ENCODE measurements around the gene GOSR2. TPM values are rescaled to one million over a fixed set of nuclear protein-coding genes. Genes with fewer than 3 reads are reported as not detected.

The GOSR2 gene
- total RNA-seq, 1 experiment from 2014 or later: 52.9 TPM

DNA sequence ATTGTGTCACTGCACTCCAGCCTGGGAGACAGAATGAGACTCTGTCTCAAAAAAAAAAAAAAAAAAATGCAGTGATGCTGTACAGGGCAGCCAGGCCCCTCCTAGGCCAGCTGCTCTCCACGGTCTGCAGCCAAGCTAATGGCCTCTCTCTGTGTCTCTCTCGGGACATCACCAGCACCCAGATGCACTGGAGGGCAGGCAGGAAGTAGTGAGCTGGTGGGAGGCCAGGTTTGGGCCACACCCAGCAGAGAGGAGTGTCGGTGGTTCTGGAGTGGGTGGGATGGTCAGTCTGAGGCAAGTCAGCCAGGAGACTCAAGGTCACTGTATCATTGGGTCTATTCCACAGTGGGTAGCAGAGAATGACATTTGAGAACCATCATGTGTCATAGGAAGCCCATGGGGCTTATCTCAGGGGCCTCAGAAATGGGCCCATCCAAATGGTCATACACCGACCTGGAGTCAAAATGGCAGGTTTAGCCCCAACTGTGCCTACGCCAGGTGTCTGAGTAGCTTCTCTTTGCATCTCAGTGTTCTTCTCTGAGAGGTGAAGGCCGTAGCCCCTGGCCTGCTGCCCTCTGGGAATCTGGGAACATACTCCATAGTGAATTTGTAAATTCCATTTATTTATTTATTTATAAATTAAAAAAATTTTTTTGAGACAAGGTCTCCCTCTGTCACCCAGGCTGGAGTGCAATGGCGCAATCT lies 48.9 kb upstream of the GOSR2 start (continued):
- TF ChIP-seq SP1 (IDR thresholded peaks at IDR 0.05; ENCODE audit: low read depth): no peak
- TF ChIP-seq SIN3A (IDR thresholded peaks at IDR 0.05; ENCODE audit: low read depth): no peak

- no peaks in the 10 kb centered on the region for H3K79me2 ChIP-seq (ENCODE audit: insufficient read depth, low read length)
- CTCF ChIA-PET: no interaction called here
Measured at GRCh38 chr17:46874906-46875305, 48.1 kb upstream of the GOSR2 start.

More at GRCh38 chr17:46874906-46875305, 48.1 kb upstream of the GOSR2 start:
- ChIA-PET POLR2A (no interaction called here), RAD21 (ENCODE audit: low non-redundant PET in 1 of 2, low total read pairs in 2 of 2, uncharacterized antibody in 2 of 2, unreplicated experiment in 2 of 2) (no interaction called here)
- no peak for ATAC-seq
- Histone ChIP-seq H3K9me2 (ENCODE audit: insufficient read depth) (no peaks in the 10 kb centered on the region), H2AFZ (ENCODE audit: low read depth, low read length, poor library complexity, severe bottlenecking) (no peak overlapping the region), H3K4me1 (ENCODE audit: control insufficient read depth in 1 of 2, insufficient read depth in 2 of 2, low read length in 2 of 2) (peaks cover 3 to 10% of the 10 kb centered on the region in 2 experiments; a peak in 3 of 4 replicates), H3K27me3 (ENCODE audit: insufficient read depth, low read length) (no peaks in the 10 kb centered on the region), H3K27ac (ENCODE audit: low read depth, low read length) (no peak overlapping the region), H3K9ac (ENCODE audit: low read length) (no peak overlapping the region), H3K9me3 (ENCODE audit: control insufficient read depth in 1 of 2, insufficient read depth in 1 of 2, low read depth in 1 of 2, low read length in 2 of 2) (no peaks in the 10 kb centered on the region), H3K36me3 (ENCODE audit: control insufficient read depth in 1 of 2, insufficient read depth in 2 of 2, low read length in 2 of 2) (no peaks in the 10 kb centered on the region), H3K4me2 (ENCODE audit: low read length) (no peak overlapping the region), H4K20me1 (ENCODE audit: insufficient read depth) (no peaks in the 10 kb centered on the region), H3K4me3 (replicated peaks in 1 of 2; ENCODE audit: low read depth in 1 of 2, low read length in 2 of 2) (no peak overlapping the region)
- intact Hi-C loops (cut with micrococcal nuclease): no loop called here
- no peak for DNase-seq (ENCODE audit: low read depth, low spot score)
- BruUV-seq (replicated peaks): no TSS peak
- TF ChIP-seq ELF1 (IDR thresholded peaks at IDR 0.05; ENCODE audit: borderline replicate concordance, low read depth): no peak
- no peak for TF ChIP-seq EZH2 (IDR thresholded peaks at IDR 0.05)
- no peak for TF ChIP-seq TCF7L2 (IDR thresholded peaks at IDR 0.05; ENCODE audit: borderline replicate concordance, extremely low read depth, insufficient read depth, insufficient read length)
- no peak for TF ChIP-seq JUND (IDR thresholded peaks at IDR 0.05)
- no peak for TF ChIP-seq RAD21 (IDR thresholded peaks at IDR 0.05; ENCODE audit: low read depth)
- TF ChIP-seq EZH2phosphoT487 (IDR thresholded peaks at IDR 0.05; ENCODE audit: borderline replicate concordance): no peak
- TF ChIP-seq CBX3 (IDR thresholded peaks at IDR 0.05; ENCODE audit: low read depth): no peak
- TF ChIP-seq SIN3A (IDR thresholded peaks at IDR 0.05; ENCODE audit: low read depth): no peak
- TF ChIP-seq SRF (IDR thresholded peaks at IDR 0.05; ENCODE audit: low read depth): no peak
- no peak for TF ChIP-seq CEBPB (IDR thresholded peaks at IDR 0.05; ENCODE audit: low read depth)
- no peak for TF ChIP-seq YY1 (IDR thresholded peaks at IDR 0.05; ENCODE audit: extremely low read depth, insufficient replicate concordance, low read depth, low read length)
- no peak for TF ChIP-seq ZNF274 (IDR thresholded peaks at IDR 0.05; ENCODE audit: low read depth, low read length)
- TF ChIP-seq FOSL1 (IDR thresholded peaks at IDR 0.05; ENCODE audit: low read depth): no peak
- TF ChIP-seq, protein P1, sequence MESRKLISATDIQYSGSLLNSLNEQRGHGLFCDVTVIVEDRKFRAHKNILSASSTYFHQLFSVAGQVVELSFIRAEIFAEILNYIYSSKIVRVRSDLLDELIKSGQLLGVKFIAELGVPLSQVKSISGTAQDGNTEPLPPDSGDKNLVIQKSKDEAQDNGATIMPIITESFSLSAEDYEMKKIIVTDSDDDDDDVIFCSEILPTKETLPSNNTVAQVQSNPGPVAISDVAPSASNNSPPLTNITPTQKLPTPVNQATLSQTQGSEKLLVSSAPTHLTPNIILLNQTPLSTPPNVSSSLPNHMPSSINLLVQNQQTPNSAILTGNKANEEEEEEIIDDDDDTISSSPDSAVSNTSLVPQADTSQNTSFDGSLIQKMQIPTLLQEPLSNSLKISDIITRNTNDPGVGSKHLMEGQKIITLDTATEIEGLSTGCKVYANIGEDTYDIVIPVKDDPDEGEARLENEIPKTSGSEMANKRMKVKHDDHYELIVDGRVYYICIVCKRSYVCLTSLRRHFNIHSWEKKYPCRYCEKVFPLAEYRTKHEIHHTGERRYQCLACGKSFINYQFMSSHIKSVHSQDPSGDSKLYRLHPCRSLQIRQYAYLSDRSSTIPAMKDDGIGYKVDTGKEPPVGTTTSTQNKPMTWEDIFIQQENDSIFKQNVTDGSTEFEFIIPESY (IDR thresholded peaks at IDR 0.05; ENCODE audit: extremely low read depth, insufficient replicate concordance, low read length): no peak
- TF ChIP-seq REST (IDR thresholded peaks at IDR 0.05; ENCODE audit: low read depth): no peak

All from HCT116 (cell line).